MM.1S (cell line): ENCODE measurements around the gene GLT8D1.

Experiments used
- EZH2 ChIP-seq: fragments of 300-600 bp; sonication (generic); optimal IDR thresholded peaks from 2 replicates; pipeline ENCODE3; 2017; ENCODE audit warnings: low read depth, mild to moderate bottlenecking, antibody characterized with exemption, low read length, mixed read lengths
- EZH2phosphoT487 ChIP-seq: fragments of 300-600 bp; sonication (generic); IDR thresholded peaks from 2 replicates; pipeline ENCODE4 v1.6.1; 2018; ENCODE audit warnings: antibody characterized with exemption, low read length
- TF ChIP-seq, protein P1 (sequence below): fragments of 300-600 bp; sonication (generic); IDR thresholded peaks from 2 replicates; pipeline ENCODE4 v1.5.1; 2016; ENCODE audit warnings: antibody characterized with exemption, low read length, mixed read lengths

- TF ChIP-seq, protein P1, sequence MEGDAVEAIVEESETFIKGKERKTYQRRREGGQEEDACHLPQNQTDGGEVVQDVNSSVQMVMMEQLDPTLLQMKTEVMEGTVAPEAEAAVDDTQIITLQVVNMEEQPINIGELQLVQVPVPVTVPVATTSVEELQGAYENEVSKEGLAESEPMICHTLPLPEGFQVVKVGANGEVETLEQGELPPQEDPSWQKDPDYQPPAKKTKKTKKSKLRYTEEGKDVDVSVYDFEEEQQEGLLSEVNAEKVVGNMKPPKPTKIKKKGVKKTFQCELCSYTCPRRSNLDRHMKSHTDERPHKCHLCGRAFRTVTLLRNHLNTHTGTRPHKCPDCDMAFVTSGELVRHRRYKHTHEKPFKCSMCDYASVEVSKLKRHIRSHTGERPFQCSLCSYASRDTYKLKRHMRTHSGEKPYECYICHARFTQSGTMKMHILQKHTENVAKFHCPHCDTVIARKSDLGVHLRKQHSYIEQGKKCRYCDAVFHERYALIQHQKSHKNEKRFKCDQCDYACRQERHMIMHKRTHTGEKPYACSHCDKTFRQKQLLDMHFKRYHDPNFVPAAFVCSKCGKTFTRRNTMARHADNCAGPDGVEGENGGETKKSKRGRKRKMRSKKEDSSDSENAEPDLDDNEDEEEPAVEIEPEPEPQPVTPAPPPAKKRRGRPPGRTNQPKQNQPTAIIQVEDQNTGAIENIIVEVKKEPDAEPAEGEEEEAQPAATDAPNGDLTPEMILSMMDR = no peak
- TF ChIP-seq EZH2 = no peak
- TF ChIP-seq EZH2phosphoT487 = no peak
These were observed 2.0 kb upstream of the GLT8D1 start for GRCh38 chr3:52707585-52707984.
